ENCODE data around the gene MYBPC1. TPM values are rescaled to one million over a fixed set of nuclear protein-coding genes. Genes with fewer than 3 reads are reported as not detected.

MYBPC1 gene
- total RNA-seq, 1 experiment from 2014 or later, result 0.70 TPM

- no TSS peak for BruUV-seq (replicated peaks)
- POLR2A ChIA-PET, result interaction anchor here (1.2 kb wide), 1 partner anchor 11 kb away, joined by 3 read pairs; no protein-coding TSS in a partner anchor
- peaks cover 21% of the 10 kb centered on the region for H3K4me1 Mint-ChIP-seq (ENCODE audit: insufficient read depth, unreplicated experiment)
- no peak for DNase-seq (ENCODE audit: unreplicated experiment)
- intact Hi-C loops (cut with micrococcal nuclease), result loop anchor here (5.0 kb wide), 1 partner anchor 62 kb away; no protein-coding TSS in a partner anchor
- H3K27me3 Mint-ChIP-seq (ENCODE audit: insufficient read depth, unreplicated experiment), result no peaks in the 10 kb centered on the region
- no peak overlapping the region for H3K4me3 Mint-ChIP-seq (ENCODE audit: unreplicated experiment)
- CTCF ChIA-PET, result no interaction called here
- no peaks in the 10 kb centered on the region for H3K36me3 Mint-ChIP-seq (ENCODE audit: insufficient read depth, unreplicated experiment)
- H3K27ac Mint-ChIP-seq (ENCODE audit: low read depth, unreplicated experiment), result peak overlapping the region; percentile 59
- no peak for TF ChIP-seq CTCF (IDR thresholded peaks at IDR 0.05; ENCODE audit: unreplicated experiment)
- H3K9me3 Mint-ChIP-seq (ENCODE audit: unreplicated experiment), result no peaks in the 10 kb centered on the region
Observed at GRCh38 chr12:101694986-101695385, 100.2 kb downstream of the MYBPC1 start.

GRCh38 chr12:101695706-101696105, 100.9 kb downstream of the MYBPC1 start:
- intact Hi-C loops (cut with micrococcal nuclease), result loop anchor here (5.0 kb wide), 1 partner anchor 62 kb away; no protein-coding TSS in a partner anchor
- DNase-seq (ENCODE audit: unreplicated experiment), result peak; percentile 55
- Mint-ChIP-seq H3K9me3 (ENCODE audit: unreplicated experiment) (no peaks in the 10 kb centered on the region), H3K36me3 (ENCODE audit: insufficient read depth, unreplicated experiment) (no peaks in the 10 kb centered on the region), H3K4me1 (ENCODE audit: insufficient read depth, unreplicated experiment) (peaks cover 23% of the 10 kb centered on the region), H3K27ac (ENCODE audit: low read depth, unreplicated experiment) (peak overlapping the region; percentile 59), H3K27me3 (ENCODE audit: insufficient read depth, unreplicated experiment) (no peaks in the 10 kb centered on the region), H3K4me3 (ENCODE audit: unreplicated experiment) (no peak overlapping the region)
- CTCF ChIA-PET, result interaction anchor here (0.7 kb wide), 1 partner anchor 165 kb away, joined by 3 read pairs; no protein-coding TSS in a partner anchor
- no peak for TF ChIP-seq CTCF (IDR thresholded peaks at IDR 0.05; ENCODE audit: unreplicated experiment)
- POLR2A ChIA-PET, result interaction anchor here (0.7 to 1.2 kb wide), 3 partner anchors 12 to 327 kb away, joined by 3 to 4 read pairs (median 3); no protein-coding TSS in a partner anchor
- BruUV-seq (replicated peaks), result no TSS peak

GRCh38 chr12:101696251-101697196, 101.8 kb downstream of the MYBPC1 start:
- H3K4me1 Mint-ChIP-seq (ENCODE audit: insufficient read depth, unreplicated experiment), result peaks cover 31% of the 10 kb centered on the region
- ChIA-PET CTCF (interaction anchor here (0.6 to 1.5 kb wide), 5 partner anchors 10 to 348 kb away, joined by 3 to 4 read pairs (median 3); no protein-coding TSS in a partner anchor), POLR2A (interaction anchor here (0.7 to 2.5 kb wide), 4 partner anchors 12 to 289 kb away, joined by 3 to 18 read pairs (median 4); partner anchors contain the start of gene ARL1)
- no peaks in the 10 kb centered on the region for H3K9me3 Mint-ChIP-seq (ENCODE audit: unreplicated experiment)
- BruUV-seq (replicated peaks), result no TSS peak
- DNase-seq (ENCODE audit: unreplicated experiment), result no peak
- peak overlapping the region; percentile 59 for H3K27ac Mint-ChIP-seq (ENCODE audit: low read depth, unreplicated experiment)
- peak overlapping the region; percentile 91 for H3K4me3 Mint-ChIP-seq (ENCODE audit: unreplicated experiment)
- H3K27me3 Mint-ChIP-seq (ENCODE audit: insufficient read depth, unreplicated experiment), result no peaks in the 10 kb centered on the region
- intact Hi-C loops (cut with micrococcal nuclease), result loop anchor here (5.0 kb wide), 1 partner anchor 61 kb away; no protein-coding TSS in a partner anchor
- no peaks in the 10 kb centered on the region for H3K36me3 Mint-ChIP-seq (ENCODE audit: insufficient read depth, unreplicated experiment)
- no peak for TF ChIP-seq CTCF (IDR thresholded peaks at IDR 0.05; ENCODE audit: unreplicated experiment)

All from MCF 10A (cell line).